Gastroesophageal sphincter (tissue), 4 donors: ENCODE data around the gene CALY. TPM values are rescaled to one million over a fixed set of nuclear protein-coding genes. Genes with fewer than 3 reads are reported as not detected.
"Not testable (repeated sequence)": the region's sequence is repeated elsewhere in the genome, so short reads cannot be mapped to it uniquely, and the experiment has no call there.

Source experiments
- ATAC-seq: fragments of 150-250 bp; one replicate; pipeline ENCODE4 v1.9.1; 2016; ENCODE audit warnings: mild to moderate bottlenecking, moderate library complexity
- H3K27ac ChIP-seq, 4 donors: fragments of 200-600 bp; sonication (generic) in 3 of 4; 1 replicate in 3 of 4; 2 replicates in 1 of 4; pipeline ENCODE4 v1.5.1; 2016 to 2019
- H3K27me3 ChIP-seq: fragments of 200-600 bp; sonication (generic); one replicate; pipeline ENCODE4 v1.5.1; 2019
- H3K36me3 ChIP-seq, 2 donors: fragments of 200-600 bp; sonication (generic); one replicate each; pipeline ENCODE4 v1.5.1; 2019; ENCODE audit warnings: control low read depth in 1 of 2
- H3K4me1 ChIP-seq, 3 donors: fragments of 200-600 bp; sonication (generic); 1 replicate in 2 of 3; 2 replicates in 1 of 3; pipeline ENCODE4 v1.5.1; 2016 to 2019; ENCODE audit warnings: control low read depth in 2 of 3
- H3K4me3 ChIP-seq, 2 donors: fragments of 200-600 bp; sonication (generic); one replicate each; pipeline ENCODE4 v1.5.1; 2019; ENCODE audit warnings: mild to moderate bottlenecking in 1 of 2, moderate library complexity in 1 of 2
- H3K9me3 ChIP-seq, 3 donors: fragments of 200-600 bp; sonication (generic); one replicate each; pipeline ENCODE4 v1.5.1; 2017 to 2019; ENCODE audit warnings: control low read depth in 2 of 3
- CTCF ChIP-seq, 4 experiments: fragments of 200-600 bp in 2 of 4; fragments of 450-650 bp in 2 of 4; sonication (generic) in 1 of 4; IDR thresholded peaks; one replicate each; pipeline ENCODE4 v1.5.1; 2017 to 2019; ENCODE audit warnings: antibody characterized with exemption in 4 of 4, mild to moderate bottlenecking in 2 of 4, moderate library complexity in 2 of 4
- EP300 ChIP-seq: sonication (generic); formaldehyde crosslinking; IDR thresholded peaks from one replicate; pipeline ENCODE4 v1.6.1; 2017; ENCODE audit warnings: antibody characterized with exemption, mild to moderate bottlenecking
- POLR2A ChIP-seq, 2 donors: fragments of 450-650 bp; IDR thresholded peaks; one replicate each; pipeline ENCODE4 v1.6.1; 2017; ENCODE audit warnings: antibody characterized with exemption in 2 of 2, mild to moderate bottlenecking in 2 of 2, moderate library complexity in 1 of 2
- POLR2AphosphoS5 ChIP-seq: sonication (generic); formaldehyde crosslinking; IDR thresholded peaks from one replicate; pipeline ENCODE4 v1.6.1; 2017; ENCODE audit warnings: antibody characterized with exemption
- WGBS, 2 donors: methylation state at CpG; one replicate each; pipeline ENCODE4 v1.1.5; 2018; ENCODE audit warnings: low coverage in 1 of 2; 5-methylcytosine and 5-hydroxymethylcytosine counted together
- total RNA-seq, 4 donors: library from RNA; depleted of rRNA; stranded (reverse); fragments of >200 nt; gene quantifications; one replicate each; pipeline ENCODE4 v1.1.0, GENCODE V29; 2016

CALY gene
- total RNA-seq, 4 donors from 2014 or later = 0.47 to 1.5 (median 1.5) TPM; not detected in 1

GRCh38 chr10:133326745-133327650 lies 9.7 kb downstream of the CALY start:
- TF ChIP-seq EP300 (no peak), POLR2A (IDR thresholded peaks at IDR 0.05) (no peak)
- 11 to 37% methylated on average over 5 of the region's 28 CpGs for WGBS, 2 donors
- Histone ChIP-seq H3K27ac (no peak overlapping the region), H3K9me3 (no peaks in the 10 kb centered on the region), H3K4me1 (peaks cover 3 to 34% (median 19%) of the 10 kb centered on the region in 3 donors), H3K36me3 (no peaks in the 10 kb centered on the region), H3K27me3 (peaks cover 76% of the 10 kb centered on the region), H3K4me3 (no peak overlapping the region)
- no peak for ATAC-seq

- TF ChIP-seq CTCF (IDR thresholded peaks at IDR 0.05) (no peak), POLR2AphosphoS5 (no peak), EP300 (no peak), POLR2A (IDR thresholded peaks at IDR 0.05) (no peak)
- Histone ChIP-seq H3K27ac (peak overlapping the region in 1 of 4 donors; percentile 64), H3K4me1 (peaks cover 3 to 34% (median 19%) of the 10 kb centered on the region in 3 donors), H3K27me3 (peaks cover 71% of the 10 kb centered on the region), H3K4me3 (peak overlapping the region in 1 of 2 donors; percentile 59), H3K36me3 (no peaks in the 10 kb centered on the region), H3K9me3 (no peaks in the 10 kb centered on the region)
- no CpG with 5 or more reads among the region's 9 CpGs for WGBS, 2 donors
- no peak for ATAC-seq
Observed at GRCh38 chr10:133326223-133326551, 10.5 kb downstream of the CALY start.

GRCh38 chr10:133325440-133326222 lies 11.1 kb downstream of the CALY start:
- Histone ChIP-seq H3K4me1 (peaks cover 3 to 34% (median 19%) of the 10 kb centered on the region in 3 donors), H3K9me3 (no peaks in the 10 kb centered on the region), H3K4me3 (peak overlapping the region; percentile 5 to 59), H3K27me3 (peaks cover 71% of the 10 kb centered on the region), H3K36me3 (no peaks in the 10 kb centered on the region), H3K27ac (peak overlapping the region in 3 of 4 donors; percentile 28 to 64 (median 55))
- peak; percentile 32 for ATAC-seq
- TF ChIP-seq CTCF (IDR thresholded peaks at IDR 0.05) (no peak), EP300 (no peak), POLR2AphosphoS5 (no peak), POLR2A (IDR thresholded peaks at IDR 0.05) (no peak)
- WGBS, 2 donors = 0% methylated on average over 16 of the region's 91 CpGs; no CpG with 5 or more reads in 1 of the 2 donors

- H3K27me3 ChIP-seq = peaks cover 75% of the 10 kb centered on the region
- no peaks in the 10 kb centered on the region for H3K9me3 ChIP-seq
- WGBS, 2 donors = 25% methylated on average over 5 of the region's 20 CpGs; no CpG with 5 or more reads in 1 of the 2 donors
- no peaks in the 10 kb centered on the region for H3K36me3 ChIP-seq
- H3K4me1 ChIP-seq = peaks cover 3 to 32% (median 19%) of the 10 kb centered on the region in 3 donors
- no peak for ATAC-seq
- peak overlapping the region in 1 of 2 donors; percentile 59 for H3K4me3 ChIP-seq
- TF ChIP-seq POLR2AphosphoS5 (no peak), CTCF (IDR thresholded peaks at IDR 0.05) (no peak), EP300 (no peak), POLR2A (IDR thresholded peaks at IDR 0.05) (no peak)
- peak overlapping the region in 3 of 4 donors; percentile 28 to 64 (median 55) for H3K27ac ChIP-seq
Observed at GRCh38 chr10:133324857-133325260, 11.8 kb downstream of the CALY start.

GRCh38 chr10:133324198-133324792 lies 12.4 kb downstream of the CALY start:
- Histone ChIP-seq H3K36me3 (no peaks in the 10 kb centered on the region), H3K4me1 (peaks cover 3 to 26% (median 17%) of the 10 kb centered on the region in 3 donors), H3K4me3 (peak overlapping the region in 1 of 2 donors; percentile 59), H3K27me3 (peaks cover 75% of the 10 kb centered on the region), H3K9me3 (no peaks in the 10 kb centered on the region), H3K27ac (peak overlapping the region in 1 of 4 donors; percentile 28)
- 40% methylated on average over 1 of the region's 13 CpGs; no CpG with 5 or more reads in 1 of the 2 donors for WGBS, 2 donors
- no peak for TF ChIP-seq CTCF (IDR thresholded peaks at IDR 0.05)
- TF ChIP-seq POLR2AphosphoS5 = no peak
- TF ChIP-seq POLR2A (IDR thresholded peaks at IDR 0.05) = no peak
- TF ChIP-seq EP300 = no peak
- ATAC-seq = peak; percentile 80

- 64 to 83% methylated on average over 7 to 10 of the region's 14 CpGs for WGBS, 2 donors
Observed at GRCh38 chr10:133322064-133322709, 14.5 kb downstream of the CALY start.

GRCh38 chr10:133320852-133321422 lies 15.8 kb downstream of the CALY start:
- not testable (repeated sequence) for ATAC-seq, H3K36me3 ChIP-seq, H3K27ac ChIP-seq, H3K4me3 ChIP-seq, H3K9me3 ChIP-seq
- H3K27me3 ChIP-seq = peaks cover 51% of the 10 kb centered on the region
- H3K4me1 ChIP-seq = peaks cover 1 to 29% (median 16%) of the 10 kb centered on the region in 3 donors
- WGBS, 2 donors = 88% methylated on average over 4 to 5 of the region's 6 CpGs

More at GRCh38 chr10:133322064-133322709, 14.5 kb downstream of the CALY start:
- ATAC-seq, H3K36me3 ChIP-seq, H3K9me3 ChIP-seq, H3K27ac ChIP-seq, H3K4me3 ChIP-seq: not testable (repeated sequence)
- Histone ChIP-seq H3K27me3 (peaks cover 64% of the 10 kb centered on the region), H3K4me1 (peaks cover 3 to 33% (median 19%) of the 10 kb centered on the region in 3 donors)
